Large intestine (tissue), 3 donors: Measurements from ENCODE around the gene ARHGEF17. TPM values are rescaled to one million over a fixed set of nuclear protein-coding genes. Genes with fewer than 3 reads are reported as not detected.

Source experiments
- DNase-seq, 2 donors: peaks; one replicate each; pipeline versions ENCODE4 v3.0.0 to v3.0.0-alpha.2; 2013
- H3K27ac ChIP-seq: one replicate; pipeline ENCODE4 v1.5.1; 2013; ENCODE audit warnings: low read length
- H3K27me3 ChIP-seq: 2 replicates; pipeline ENCODE4 v1.6.1; 2013; ENCODE audit warnings: low read length; ENCODE audit not compliant: control insufficient read depth, insufficient read depth
- H3K36me3 ChIP-seq: 2 replicates; pipeline ENCODE4 v1.6.1; 2013; ENCODE audit warnings: low read length; ENCODE audit not compliant: control insufficient read depth, insufficient read depth
- H3K4me1 ChIP-seq: one replicate; pipeline ENCODE4 v1.6.1; 2013; ENCODE audit warnings: low read length; ENCODE audit not compliant: control insufficient read depth, insufficient read depth
- H3K4me3 ChIP-seq: one replicate; pipeline ENCODE4 v1.5.1; 2013; ENCODE audit warnings: low read length
- H3K9me3 ChIP-seq: one replicate; pipeline ENCODE4 v1.6.1; 2013; ENCODE audit warnings: mild to moderate bottlenecking, low read depth, low read length, moderate library complexity; ENCODE audit not compliant: control insufficient read depth
- WGBS: methylation state at CpG from one replicate; pipeline ENCODE4 v1.1.5; 2013; ENCODE audit warnings: low lambda C conversion rate; ENCODE audit not compliant: insufficient coverage; 5-methylcytosine and 5-hydroxymethylcytosine counted together
- polyA plus RNA-seq: library from polyadenylated mRNA; unstranded; fragments of 120-200 nt; gene quantifications from one replicate; pipeline ENCODE4 v1.2.1, GENCODE V29; 2013

Gene ARHGEF17
- polyA plus RNA-seq, 1 donor = 61.4 TPM

- DNase-seq = peak in 1 of 2 donors; percentile 21
- Histone ChIP-seq H3K4me3 (no peak overlapping the region), H3K4me1 (peaks cover 52% of the 10 kb centered on the region), H3K27me3 (no peaks in the 10 kb centered on the region), H3K27ac (peak overlapping the region; percentile 60), H3K36me3 (peaks cover 38% of the 10 kb centered on the region), H3K9me3 (no peaks in the 10 kb centered on the region)
- WGBS = 100% methylated on average over 1 of the region's 7 CpGs
These were observed 14.6 kb downstream of the ARHGEF17 start for GRCh38 chr11:73322382-73323306.

GRCh38 chr11:73323464-73323863, 15.4 kb downstream of the ARHGEF17 start:
- Histone ChIP-seq H3K27ac (peak overlapping the region; percentile 60), H3K4me3 (no peak overlapping the region), H3K36me3 (peaks cover 38% of the 10 kb centered on the region), H3K27me3 (no peaks in the 10 kb centered on the region), H3K9me3 (no peaks in the 10 kb centered on the region), H3K4me1 (peaks cover 55% of the 10 kb centered on the region)
- WGBS = no CpG with 5 or more reads among the region's 14 CpGs
- DNase-seq = peak in 1 of 2 donors; percentile 52

- WGBS = no CpG with 5 or more reads among the region's 9 CpGs
- no peaks in the 10 kb centered on the region for H3K27me3 ChIP-seq
- peaks cover 38% of the 10 kb centered on the region for H3K36me3 ChIP-seq
- peak overlapping the region; percentile 60 for H3K27ac ChIP-seq
- peaks cover 61% of the 10 kb centered on the region for H3K4me1 ChIP-seq
- no peak overlapping the region for H3K4me3 ChIP-seq
- H3K9me3 ChIP-seq = no peaks in the 10 kb centered on the region
- DNase-seq = no peak
These were observed 16.0 kb downstream of the ARHGEF17 start for GRCh38 chr11:73324116-73324515.

- no peak overlapping the region for H3K4me3 ChIP-seq
- DNase-seq = no peak
- no CpG with 5 or more reads among the region's 2 CpGs for WGBS
- no peaks in the 10 kb centered on the region for H3K9me3 ChIP-seq
- H3K4me1 ChIP-seq = peaks cover 65% of the 10 kb centered on the region
- peaks cover 33% of the 10 kb centered on the region for H3K36me3 ChIP-seq
- H3K27ac ChIP-seq = peak overlapping the region; percentile 60
- H3K27me3 ChIP-seq = no peaks in the 10 kb centered on the region
These were observed 16.6 kb downstream of the ARHGEF17 start for GRCh38 chr11:73324665-73325035.

- Histone ChIP-seq H3K9me3 (no peaks in the 10 kb centered on the region), H3K4me3 (no peak overlapping the region), H3K36me3 (peaks cover 29% of the 10 kb centered on the region), H3K4me1 (peaks cover 69% of the 10 kb centered on the region), H3K27ac (peak overlapping the region; percentile 60), H3K27me3 (no peaks in the 10 kb centered on the region)
- DNase-seq = no peak
- WGBS = no CpG with 5 or more reads among the region's 13 CpGs
These were observed 17.2 kb downstream of the ARHGEF17 start for GRCh38 chr11:73325036-73325981.

GRCh38 chr11:73326929-73327811, 19.1 kb downstream of the ARHGEF17 start:
- WGBS = 100% methylated on average over 1 of the region's 10 CpGs
- Histone ChIP-seq H3K4me3 (no peak overlapping the region), H3K4me1 (peaks cover 71% of the 10 kb centered on the region), H3K9me3 (no peaks in the 10 kb centered on the region), H3K27me3 (no peaks in the 10 kb centered on the region), H3K27ac (no peak overlapping the region), H3K36me3 (peaks cover 26% of the 10 kb centered on the region)
- DNase-seq = no peak

- WGBS = no CpG with 5 or more reads among the region's 4 CpGs
- Histone ChIP-seq H3K9me3 (no peaks in the 10 kb centered on the region), H3K4me3 (no peak overlapping the region), H3K27ac (no peak overlapping the region), H3K27me3 (no peaks in the 10 kb centered on the region), H3K4me1 (peaks cover 71% of the 10 kb centered on the region), H3K36me3 (peaks cover 26% of the 10 kb centered on the region)
- no peak for DNase-seq
These were observed 19.8 kb downstream of the ARHGEF17 start for GRCh38 chr11:73327812-73328364.

- H3K27me3 ChIP-seq = no peaks in the 10 kb centered on the region
- peaks cover 72% of the 10 kb centered on the region for H3K4me1 ChIP-seq
- DNase-seq = no peak
- no peak overlapping the region for H3K4me3 ChIP-seq
- WGBS = no CpG with 5 or more reads among the region's 3 CpGs
- peak overlapping the region; percentile 68 for H3K27ac ChIP-seq
- H3K36me3 ChIP-seq = peaks cover 17% of the 10 kb centered on the region
- H3K9me3 ChIP-seq = no peaks in the 10 kb centered on the region
These were observed 22.6 kb downstream of the ARHGEF17 start for GRCh38 chr11:73330569-73331093.

GRCh38 chr11:73331138-73331916, 23.3 kb downstream of the ARHGEF17 start:
- H3K36me3 ChIP-seq = peaks cover 11% of the 10 kb centered on the region
- peak overlapping the region; percentile 75 for H3K27ac ChIP-seq
- H3K4me3 ChIP-seq = peak overlapping the region; percentile 0
- peaks cover 72% of the 10 kb centered on the region for H3K4me1 ChIP-seq
- no CpG with 5 or more reads among the region's 4 CpGs for WGBS
- H3K9me3 ChIP-seq = no peaks in the 10 kb centered on the region
- DNase-seq = peak; percentile 88 to 93
- H3K27me3 ChIP-seq = no peaks in the 10 kb centered on the region
